Prostate gland (tissue), 2 donors: ENCODE data around the gene SLC25A21.
"Not testable (repeated sequence)": the region's sequence is repeated elsewhere in the genome, so short reads cannot be mapped to it uniquely, and the experiment has no call there.

Experiments
- POLR2A ChIP-seq: fragments of 450-650 bp; IDR thresholded peaks from one replicate; pipeline ENCODE4 v1.6.1; 2016; ENCODE audit warnings: antibody characterized with exemption, mild to moderate bottlenecking
- POLR2AphosphoS5 ChIP-seq: sonication (generic); formaldehyde crosslinking; IDR thresholded peaks from one replicate; pipeline ENCODE4 v1.6.1; 2017; ENCODE audit warnings: antibody characterized with exemption
- TF ChIP-seq, protein P1 (sequence below), 4 experiments: fragments of 200-600 bp in 2 of 4; fragments of 450-650 bp in 2 of 4; sonication (generic) in 2 of 4; IDR thresholded peaks; 1 replicate in 3 of 4; 2 replicates in 1 of 4; pipeline ENCODE4 v1.5.1; 2016 to 2019; ENCODE audit warnings: antibody characterized with exemption in 4 of 4, mild to moderate bottlenecking in 2 of 4, moderate library complexity in 2 of 4

DNA sequence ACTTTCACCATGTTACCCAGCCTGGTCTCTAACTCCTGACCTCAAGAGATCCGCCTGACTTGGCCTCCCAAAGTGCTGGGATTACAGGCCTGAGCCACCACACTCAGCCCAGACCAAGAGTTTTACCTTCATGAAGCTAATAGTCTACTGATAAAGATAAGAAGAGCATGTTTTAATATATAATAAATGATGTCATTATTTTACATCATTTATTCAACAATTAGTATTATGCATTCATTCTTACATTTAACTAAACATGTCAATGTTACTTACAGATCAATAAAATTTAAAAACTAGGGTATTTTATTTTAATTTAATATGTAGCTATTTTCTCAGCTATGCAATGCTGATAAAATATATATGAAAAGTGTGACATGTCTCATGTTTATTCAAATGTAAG lies 26.0 kb downstream of the SLC25A21 start:
- not testable (repeated sequence) for TF ChIP-seq POLR2A, POLR2AphosphoS5
- TF ChIP-seq, protein P1, sequence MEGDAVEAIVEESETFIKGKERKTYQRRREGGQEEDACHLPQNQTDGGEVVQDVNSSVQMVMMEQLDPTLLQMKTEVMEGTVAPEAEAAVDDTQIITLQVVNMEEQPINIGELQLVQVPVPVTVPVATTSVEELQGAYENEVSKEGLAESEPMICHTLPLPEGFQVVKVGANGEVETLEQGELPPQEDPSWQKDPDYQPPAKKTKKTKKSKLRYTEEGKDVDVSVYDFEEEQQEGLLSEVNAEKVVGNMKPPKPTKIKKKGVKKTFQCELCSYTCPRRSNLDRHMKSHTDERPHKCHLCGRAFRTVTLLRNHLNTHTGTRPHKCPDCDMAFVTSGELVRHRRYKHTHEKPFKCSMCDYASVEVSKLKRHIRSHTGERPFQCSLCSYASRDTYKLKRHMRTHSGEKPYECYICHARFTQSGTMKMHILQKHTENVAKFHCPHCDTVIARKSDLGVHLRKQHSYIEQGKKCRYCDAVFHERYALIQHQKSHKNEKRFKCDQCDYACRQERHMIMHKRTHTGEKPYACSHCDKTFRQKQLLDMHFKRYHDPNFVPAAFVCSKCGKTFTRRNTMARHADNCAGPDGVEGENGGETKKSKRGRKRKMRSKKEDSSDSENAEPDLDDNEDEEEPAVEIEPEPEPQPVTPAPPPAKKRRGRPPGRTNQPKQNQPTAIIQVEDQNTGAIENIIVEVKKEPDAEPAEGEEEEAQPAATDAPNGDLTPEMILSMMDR (IDR thresholded peaks at IDR 0.05) = not testable (repeated sequence)
